DND-41 (cell line): Measurements from ENCODE around the gene AGAP1.
A peak's percentile ranks its signal among the peaks of the same experiment; 100 is the strongest.

Experiments used
- EZH2 ChIP-seq: IDR thresholded peaks from 3 replicates; pipeline ENCODE4 v1.6.1; 2012; ENCODE audit warnings: borderline replicate concordance, low read depth, mild to moderate bottlenecking, moderate library complexity, low read length, inconsistent platforms; ENCODE audit not compliant: severe bottlenecking
- TF ChIP-seq, protein P1 (sequence below): IDR thresholded peaks from 2 replicates; pipeline ENCODE4 v1.5.1; 2012; ENCODE audit warnings: borderline replicate concordance, low read length, moderate library complexity, mild to moderate bottlenecking; ENCODE audit not compliant: poor library complexity, severe bottlenecking; ENCODE audit errors: extremely low read depth

GRCh38 chr2:236176417-236176816 lies 682.6 kb downstream of the AGAP1 start:
- TF ChIP-seq, protein P1, sequence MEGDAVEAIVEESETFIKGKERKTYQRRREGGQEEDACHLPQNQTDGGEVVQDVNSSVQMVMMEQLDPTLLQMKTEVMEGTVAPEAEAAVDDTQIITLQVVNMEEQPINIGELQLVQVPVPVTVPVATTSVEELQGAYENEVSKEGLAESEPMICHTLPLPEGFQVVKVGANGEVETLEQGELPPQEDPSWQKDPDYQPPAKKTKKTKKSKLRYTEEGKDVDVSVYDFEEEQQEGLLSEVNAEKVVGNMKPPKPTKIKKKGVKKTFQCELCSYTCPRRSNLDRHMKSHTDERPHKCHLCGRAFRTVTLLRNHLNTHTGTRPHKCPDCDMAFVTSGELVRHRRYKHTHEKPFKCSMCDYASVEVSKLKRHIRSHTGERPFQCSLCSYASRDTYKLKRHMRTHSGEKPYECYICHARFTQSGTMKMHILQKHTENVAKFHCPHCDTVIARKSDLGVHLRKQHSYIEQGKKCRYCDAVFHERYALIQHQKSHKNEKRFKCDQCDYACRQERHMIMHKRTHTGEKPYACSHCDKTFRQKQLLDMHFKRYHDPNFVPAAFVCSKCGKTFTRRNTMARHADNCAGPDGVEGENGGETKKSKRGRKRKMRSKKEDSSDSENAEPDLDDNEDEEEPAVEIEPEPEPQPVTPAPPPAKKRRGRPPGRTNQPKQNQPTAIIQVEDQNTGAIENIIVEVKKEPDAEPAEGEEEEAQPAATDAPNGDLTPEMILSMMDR = peak; percentile 71
- no peak for TF ChIP-seq EZH2
